Islet of Langerhans (tissue), 1 donor: ENCODE data around the gene RAF1.
"Not testable (repeated sequence)": the region's sequence is repeated elsewhere in the genome, so short reads cannot be mapped to it uniquely, and the experiment has no call there.

ENCODE experiments used
- FAIRE-seq: peaks from one replicate; lab custom pipeline; 2011; peaks lifted over from hg19 to GRCh38; lab: Jason Lieb, UNC

The RAF1 gene

DNA sequence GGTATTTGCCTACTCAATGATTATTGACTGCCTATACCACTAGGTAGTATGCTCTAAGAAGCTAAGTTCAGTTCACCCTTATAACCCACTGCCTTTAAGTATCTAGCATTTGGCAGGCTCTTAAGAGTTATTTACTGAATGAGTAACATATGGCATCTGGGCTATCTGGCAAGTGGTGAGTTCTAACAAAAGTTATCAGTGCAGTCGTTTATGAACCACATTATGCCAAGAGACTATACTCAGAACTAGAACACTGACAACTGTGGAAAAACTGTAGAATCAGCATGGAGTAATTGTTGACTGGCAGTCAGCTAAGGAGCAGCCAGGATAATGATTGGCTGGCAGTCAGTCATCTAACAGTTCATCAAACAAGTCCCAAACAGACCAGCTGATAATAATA lies 25.8 kb downstream of the RAF1 start:
- no peak for FAIRE-seq

DNA sequence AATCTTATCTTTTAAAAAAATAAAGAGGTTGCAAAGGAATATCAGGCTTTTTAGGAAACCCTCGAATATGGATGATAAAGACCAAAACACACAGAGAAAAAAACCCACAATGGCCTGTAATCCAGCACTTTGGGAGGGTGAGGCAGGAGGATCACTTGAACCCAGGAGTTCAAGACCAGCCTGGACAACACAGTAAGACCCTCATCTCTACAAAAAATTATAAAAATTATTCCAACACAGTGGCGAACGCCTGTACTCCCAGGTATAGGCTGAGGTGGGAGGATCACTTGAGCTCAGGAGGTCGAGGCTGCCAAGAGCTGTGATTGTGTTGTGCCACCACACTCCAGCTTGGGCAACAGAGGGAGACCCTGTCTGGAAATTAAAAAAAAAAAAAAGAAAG lies 30.8 kb downstream of the RAF1 start:
- no peak for FAIRE-seq

DNA sequence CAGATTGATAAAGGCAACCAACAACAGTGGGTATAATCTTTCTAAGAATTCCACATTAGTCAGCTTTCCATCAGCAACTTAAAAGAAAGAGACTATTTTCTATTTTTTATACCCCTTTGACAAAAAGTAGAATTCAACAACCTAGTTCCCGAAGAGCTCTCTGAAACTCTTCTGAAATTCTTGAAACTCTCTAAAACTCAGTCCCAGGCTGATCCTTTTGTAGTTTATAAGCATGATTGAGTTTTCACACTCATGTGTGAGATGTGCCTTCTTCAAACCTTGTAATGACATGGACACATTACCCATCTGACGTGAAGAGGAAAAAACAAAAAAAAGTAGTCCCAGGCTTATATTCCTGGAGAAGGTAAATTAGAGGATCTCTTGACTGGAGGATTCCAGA lies 31.4 kb downstream of the RAF1 start:
- no peak for FAIRE-seq

DNA sequence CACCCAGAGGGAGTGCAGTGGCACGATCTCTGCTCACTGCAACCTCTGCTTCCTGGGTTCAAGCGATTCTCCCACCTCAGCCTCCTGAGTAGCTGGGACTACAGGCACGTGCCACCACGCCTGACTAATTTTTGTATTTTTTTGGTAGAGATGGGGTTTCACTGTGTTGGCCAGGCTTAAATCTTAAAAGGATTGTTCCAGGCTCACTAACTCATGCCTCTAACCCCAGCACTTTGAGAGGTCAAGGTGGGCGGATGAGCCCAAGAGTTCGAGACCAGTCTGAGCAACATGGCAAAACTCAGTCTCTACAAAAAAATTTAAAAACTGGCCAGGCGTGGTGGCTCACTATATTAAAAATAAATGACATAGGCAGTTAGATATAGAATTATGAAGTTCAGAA lies 33.1 kb downstream of the RAF1 start:
- not testable (repeated sequence) for FAIRE-seq

DNA sequence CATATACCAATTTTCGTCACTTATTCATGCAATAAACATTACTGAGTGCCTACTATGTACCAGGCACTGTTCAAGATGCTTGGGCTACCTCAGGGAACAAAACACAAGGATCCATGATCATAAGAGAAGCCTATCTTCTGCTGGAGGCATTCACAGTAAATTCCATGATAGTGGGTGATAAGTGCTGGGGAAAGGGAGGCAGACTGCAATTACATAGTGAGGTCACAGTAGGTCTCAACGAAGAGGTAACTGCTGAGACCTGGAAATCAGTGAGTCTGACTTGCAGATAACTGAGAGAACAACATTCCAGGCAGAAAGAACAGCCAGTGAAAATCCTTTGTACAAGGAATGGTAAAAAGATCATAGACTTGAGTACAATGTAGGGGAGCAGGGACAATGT lies 33.6 kb downstream of the RAF1 start:
- FAIRE-seq = no peak

DNA sequence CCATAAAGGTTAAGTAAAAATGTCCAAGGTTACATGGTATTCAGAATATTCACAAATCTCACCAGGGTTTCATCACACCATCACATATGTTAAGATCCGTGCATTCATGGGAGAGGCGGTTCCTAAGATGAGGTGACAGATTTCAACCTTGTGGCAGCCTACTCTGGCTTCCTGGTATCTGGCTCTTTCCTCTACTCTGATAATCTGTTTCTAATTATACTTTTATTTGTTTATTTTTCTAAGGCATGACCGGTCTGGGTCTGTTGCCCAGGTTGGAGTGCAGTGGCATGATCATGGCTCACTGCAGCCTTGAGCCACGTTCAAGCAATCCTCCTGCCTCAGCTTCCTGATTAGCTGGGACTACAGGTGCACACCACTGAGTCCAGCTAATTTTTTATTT lies 34.4 kb downstream of the RAF1 start:
- FAIRE-seq = no peak

DNA sequence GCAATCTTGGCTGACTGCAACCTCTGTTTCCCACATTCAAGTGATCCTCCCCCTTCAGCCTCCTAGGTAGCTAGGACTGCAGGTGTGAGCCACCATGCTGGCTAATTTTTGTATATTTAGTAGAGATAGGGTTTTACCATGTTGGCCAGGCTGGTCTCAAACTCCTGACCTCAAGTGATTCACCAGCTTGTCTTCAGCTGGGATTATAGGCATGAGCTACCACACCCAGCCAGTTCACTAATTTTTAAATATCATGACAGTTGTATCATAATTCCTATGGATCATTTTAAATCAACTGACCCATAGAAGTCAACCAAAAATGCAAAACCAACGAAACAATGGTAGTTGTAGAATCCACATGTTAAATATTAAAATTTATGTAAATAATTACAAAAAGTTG lies 35.1 kb downstream of the RAF1 start:
- FAIRE-seq = no peak

DNA sequence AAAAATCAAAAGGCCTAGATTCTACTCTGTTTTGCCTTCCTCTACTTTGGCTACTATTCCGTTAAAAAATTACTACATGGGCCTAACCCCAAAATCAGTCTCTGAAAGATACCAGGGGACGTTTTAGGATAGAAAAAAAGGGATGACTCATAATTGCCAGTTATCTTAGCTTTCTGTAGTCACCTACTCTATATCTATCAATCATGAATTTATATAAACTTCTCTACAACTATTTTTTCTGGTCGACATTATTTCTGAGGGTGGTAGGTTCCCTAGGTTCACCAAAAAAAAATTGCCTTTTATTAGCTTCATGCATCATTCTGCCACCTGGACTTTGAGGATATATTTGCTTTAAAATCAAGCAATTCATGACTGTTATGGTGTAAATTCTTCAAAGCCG lies 36.5 kb downstream of the RAF1 start:
- FAIRE-seq = no peak

DNA sequence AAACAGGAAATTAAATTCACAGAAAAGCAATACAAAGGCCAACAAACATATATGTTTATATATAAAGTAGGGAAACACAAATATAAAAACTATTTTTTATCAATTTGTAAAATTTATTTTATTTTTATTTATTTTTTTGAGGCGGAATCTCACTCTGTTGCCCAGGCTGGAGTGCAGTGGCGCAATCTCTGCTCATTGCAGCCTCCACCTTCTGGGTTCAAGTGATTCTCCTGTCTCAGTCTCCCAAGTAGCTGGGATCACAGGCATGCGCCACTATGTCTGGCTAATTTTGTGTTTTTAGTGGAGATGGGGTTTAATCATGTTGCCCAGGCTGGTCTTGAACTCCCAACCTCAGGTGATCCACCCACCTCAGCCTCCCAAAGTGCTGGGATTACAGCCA lies 39.0 kb downstream of the RAF1 start:
- FAIRE-seq = not testable (repeated sequence)

DNA sequence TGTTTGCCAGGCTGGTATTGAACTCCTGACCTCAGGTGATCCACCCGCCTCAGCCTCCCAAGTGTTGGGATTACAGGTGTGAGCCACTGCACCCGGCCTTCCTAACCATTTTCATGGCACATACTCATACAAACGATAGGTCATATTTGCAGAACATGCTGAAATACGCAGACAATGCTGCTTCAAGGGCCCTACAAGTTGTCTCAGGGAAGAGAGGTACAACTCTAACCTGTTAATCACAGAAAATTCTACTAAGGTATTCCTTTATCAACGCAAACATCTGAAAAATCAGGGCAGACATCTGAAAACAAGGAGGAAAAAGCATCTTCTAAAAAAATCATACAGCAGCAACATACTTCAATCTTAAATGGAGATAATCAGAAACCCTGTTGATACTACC lies 39.9 kb downstream of the RAF1 start:
- FAIRE-seq = no peak

DNA sequence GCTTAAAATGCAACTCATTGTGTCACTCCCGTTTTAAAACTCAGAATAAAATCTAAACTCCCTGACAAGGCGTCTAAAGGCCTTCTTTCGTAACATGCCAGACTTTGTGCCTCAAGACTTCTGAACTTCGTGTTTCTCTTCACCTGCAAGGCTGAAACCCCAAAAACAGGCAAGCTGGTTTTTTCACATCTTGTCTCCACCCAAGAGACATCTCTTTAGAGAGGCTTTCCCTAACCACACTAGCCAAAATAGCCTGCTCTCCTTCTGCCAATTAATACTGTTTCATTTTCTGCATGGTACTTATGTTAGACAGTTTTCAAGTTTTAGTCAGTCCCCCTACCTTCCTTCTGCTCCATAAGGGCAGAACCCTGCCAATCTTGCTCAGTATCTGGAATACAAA lies 41.6 kb downstream of the RAF1 start:
- no peak for FAIRE-seq

DNA sequence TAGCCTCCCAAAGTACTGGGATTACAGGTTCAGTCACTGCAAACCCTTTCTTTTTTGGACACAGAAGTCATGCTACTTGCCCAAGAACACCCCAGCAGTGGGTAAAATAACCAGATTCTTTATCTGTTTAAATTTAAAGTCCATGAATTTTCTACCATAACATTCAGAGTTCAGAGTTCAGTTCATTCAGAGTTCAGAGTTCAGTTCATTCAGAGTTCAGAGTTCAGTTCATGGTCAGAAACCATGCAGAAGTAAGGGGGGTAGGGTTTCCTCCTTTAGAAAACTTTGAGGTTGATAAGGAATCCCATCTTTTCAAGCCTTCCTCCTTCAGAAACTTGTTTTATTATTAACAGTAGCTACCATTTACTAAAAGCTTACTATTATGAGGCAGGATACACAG lies 43.2 kb downstream of the RAF1 start:
- no peak for FAIRE-seq

DNA sequence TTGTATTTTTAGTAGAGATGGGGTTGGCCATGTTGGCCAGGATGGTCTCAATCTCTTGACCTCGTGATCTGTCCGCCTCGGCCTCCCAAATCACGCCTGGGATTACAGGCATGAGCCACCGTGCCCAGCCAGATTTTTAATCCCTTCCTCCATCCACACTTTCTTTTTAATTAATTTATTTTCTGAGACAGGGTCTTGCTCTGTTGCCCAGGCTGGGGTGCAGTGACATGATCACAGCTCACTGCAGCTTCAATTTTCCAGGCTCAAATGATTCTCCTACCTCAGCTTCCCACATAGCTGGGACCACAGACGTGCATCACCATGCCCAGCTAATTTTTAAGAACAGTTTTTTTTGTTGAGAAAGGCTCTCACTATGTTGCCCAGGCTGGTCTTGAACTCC lies 43.6 kb downstream of the RAF1 start:
- no peak for FAIRE-seq

DNA sequence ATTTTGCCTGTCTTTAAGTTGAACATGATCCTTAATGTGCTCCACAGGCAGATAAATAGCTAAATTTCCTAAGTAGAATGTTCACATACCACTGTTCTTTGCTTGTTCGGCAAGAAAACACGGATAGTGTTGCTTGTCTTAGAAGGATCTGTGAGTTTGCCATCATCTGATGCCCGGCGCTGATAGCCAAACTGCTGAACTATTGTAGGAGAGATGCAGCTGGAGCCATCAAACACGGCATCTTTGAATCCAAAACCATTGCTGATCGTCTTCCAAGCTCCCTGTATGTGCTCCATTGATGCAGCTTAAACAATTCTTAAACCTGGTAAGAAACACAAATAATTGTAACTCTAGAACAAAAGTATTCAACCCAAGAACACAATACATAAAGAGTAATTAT lies 45.5 kb downstream of the RAF1 start:
- no peak for FAIRE-seq

DNA sequence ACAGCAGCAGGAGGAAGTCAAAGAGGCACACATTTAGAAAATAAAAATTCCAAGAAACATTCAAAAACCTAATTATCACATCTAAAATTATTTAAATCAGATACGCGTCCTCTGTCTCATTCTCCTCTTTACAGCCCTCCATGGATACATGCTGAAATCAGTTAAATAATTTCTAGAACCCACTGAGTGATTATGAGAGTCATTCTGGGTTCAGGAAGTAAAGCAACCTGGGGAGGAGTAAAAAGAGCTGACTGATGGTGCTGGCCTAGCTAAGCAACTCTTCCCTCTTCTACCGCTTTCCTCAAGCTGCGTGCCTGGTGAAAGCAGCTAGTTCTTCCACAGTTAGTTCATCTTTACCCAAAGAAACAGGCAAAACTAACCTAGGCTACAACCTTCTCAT lies 48.7 kb downstream of the RAF1 start:
- no peak for FAIRE-seq

DNA sequence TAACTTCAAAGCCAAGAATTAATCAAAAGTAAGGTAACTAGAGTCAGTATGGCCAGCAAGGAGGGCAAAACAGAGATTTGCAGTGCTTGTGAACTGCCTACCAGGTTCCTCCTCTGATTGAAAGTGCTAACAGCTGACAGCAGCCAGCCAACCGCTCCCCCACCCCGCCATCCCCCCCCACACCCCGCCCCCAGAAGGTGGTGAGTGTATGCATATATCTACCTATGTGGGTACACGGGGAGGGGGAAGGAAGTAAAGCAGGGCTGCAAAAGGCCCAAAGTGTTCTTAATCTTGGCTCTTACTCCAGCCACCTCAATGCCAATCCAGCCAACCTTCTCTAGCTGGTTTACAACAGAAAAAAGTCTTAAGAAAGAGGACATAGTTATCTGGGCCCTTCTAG lies 50.7 kb downstream of the RAF1 start:
- no peak for FAIRE-seq

DNA sequence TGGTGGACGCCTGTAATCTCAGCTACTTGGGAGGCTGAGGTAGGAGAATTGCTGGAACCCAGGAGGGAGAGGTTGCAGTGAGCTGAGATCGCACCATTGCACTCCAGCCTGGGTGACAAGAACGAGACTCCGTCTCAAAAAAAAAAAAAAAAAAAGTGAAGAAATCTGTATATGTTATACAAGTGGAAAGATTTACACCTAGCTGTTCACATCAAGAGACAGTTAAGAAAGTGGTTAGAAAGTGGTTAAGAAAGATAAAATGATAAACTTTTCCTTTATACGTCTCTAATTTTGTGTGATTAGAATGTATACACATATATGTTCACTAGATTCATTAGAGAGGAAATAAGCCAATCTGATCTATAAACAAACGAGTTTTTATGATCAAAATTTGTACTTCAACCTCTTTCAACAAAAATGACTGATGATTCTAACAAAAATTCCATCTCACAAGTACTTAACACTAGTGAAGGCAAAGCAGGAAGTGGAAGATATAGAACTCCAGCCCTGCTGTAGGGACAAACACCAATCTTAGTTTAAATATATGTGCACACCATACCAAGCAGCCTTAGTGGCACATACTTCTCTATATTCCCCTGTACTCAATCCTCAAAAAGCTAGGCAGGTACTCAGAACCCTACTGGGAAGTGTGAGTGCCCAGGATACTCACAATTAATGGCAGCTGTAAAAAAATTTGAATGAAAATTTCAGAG lies 51.2 kb downstream of the RAF1 start:
- no peak for FAIRE-seq

DNA sequence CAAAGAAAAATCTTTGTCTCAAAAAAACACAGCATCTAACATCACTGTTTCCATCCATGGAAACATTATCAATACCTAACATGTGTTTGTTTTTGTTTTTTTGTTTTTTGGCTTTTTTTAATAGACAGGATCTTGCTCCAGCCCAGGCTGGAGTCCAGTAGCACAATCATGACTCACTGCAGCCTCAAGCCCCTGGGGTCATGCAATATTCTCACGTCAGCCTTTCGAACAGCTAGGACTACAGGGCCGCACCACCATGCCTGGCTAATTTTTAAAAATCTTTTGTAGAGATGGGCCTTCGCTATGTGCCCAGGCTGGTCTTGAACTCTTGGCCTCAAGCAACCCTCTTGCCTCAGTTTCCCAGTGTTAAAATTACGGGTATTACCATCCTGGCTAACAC lies 52.8 kb downstream of the RAF1 start:
- FAIRE-seq = no peak

DNA sequence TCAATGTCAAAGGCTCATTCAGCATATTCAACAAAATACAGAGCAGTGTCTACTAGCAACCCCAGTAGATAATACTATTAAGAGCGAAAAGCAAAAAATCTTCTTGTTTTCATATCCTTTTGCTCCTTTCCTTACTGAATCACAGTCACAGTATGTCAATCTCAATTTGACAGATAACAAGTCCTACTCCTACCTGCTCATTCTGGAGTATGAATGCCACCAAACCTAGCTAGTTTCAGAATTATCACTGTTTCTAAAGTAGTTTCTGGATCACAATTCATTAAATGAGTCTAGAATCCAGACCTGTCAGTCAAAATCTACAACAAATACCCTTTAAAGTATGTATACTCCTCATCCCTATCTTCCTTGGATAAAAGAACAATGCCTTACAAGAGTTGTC lies 55.5 kb downstream of the RAF1 start:
- no peak for FAIRE-seq

DNA sequence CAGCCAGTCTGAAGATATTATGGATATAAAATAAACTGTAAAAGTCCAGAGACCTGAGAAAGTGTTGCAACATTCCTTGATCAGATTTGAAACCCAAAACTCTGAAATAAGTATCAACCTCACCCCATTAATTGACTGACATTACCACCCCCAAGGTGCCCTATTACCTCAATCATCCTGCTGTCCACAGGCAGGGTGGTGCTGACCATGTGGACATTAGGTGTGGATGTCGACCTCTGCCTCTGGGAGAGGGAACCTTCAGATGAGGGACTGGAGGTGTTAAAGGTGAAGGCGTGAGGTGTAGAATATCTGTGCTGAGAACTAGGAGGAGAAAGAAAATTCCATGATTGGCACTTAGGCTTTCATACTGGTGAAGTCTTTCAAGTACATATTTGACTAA lies 59.9 kb downstream of the RAF1 start:
- FAIRE-seq = no peak

DNA sequence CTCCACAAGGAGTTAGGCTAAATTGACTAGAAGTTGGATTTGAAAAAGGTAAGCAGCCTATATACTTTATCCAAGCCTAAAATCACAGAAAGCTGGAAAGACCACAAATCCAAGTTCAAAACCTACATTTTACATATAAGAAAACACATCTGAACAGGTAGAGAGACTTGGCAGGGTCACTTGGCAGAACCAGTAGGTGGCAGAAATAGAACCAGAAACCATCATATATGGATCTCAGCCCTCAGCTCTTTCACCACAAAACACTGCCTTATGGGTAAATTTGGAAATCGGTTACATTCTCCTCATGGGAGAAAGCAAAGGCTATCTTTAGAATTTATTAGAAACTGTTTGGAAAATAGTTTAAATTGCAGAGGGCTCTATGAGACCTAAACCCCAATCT lies 62.8 kb downstream of the RAF1 start:
- FAIRE-seq = no peak

DNA sequence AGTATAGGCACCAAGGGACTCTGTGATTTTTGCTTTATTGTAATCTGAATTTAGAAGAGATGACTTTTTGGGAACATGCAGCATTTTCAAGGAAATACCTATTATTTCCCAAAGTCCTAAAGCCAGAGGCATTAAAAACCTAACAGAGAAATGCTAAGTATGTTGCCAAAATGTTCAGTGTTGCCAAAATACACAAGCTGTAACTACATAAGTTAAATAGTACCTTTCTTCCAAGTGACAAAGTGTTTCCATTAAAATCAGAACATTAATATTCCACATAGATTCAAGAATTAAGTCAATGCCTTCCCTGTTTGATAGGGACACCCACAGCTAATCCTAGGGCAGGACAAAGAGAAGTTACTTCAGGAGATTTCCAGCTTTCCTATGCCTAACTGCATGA lies 65.0 kb downstream of the RAF1 start:
- no peak for FAIRE-seq

DNA sequence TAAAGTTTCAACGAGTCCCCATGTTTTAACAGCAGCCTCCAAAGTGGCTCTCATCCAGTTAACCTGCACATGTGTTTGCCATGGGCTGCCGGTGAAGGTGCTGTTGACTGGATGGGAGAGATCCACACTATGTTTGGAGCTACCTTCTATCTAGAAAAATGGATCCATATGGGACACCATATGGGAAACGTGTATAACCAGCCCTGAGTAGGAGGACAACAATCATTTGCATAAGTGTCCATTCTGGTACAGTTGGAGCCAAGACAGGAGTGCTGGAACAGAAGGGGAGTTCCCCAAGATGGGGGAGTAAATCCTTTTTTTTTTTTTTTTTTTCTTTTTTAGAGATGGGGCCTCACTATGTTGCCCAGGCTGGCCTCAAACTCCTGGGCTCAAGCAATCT lies 70.4 kb downstream of the RAF1 start:
- FAIRE-seq = no peak

DNA sequence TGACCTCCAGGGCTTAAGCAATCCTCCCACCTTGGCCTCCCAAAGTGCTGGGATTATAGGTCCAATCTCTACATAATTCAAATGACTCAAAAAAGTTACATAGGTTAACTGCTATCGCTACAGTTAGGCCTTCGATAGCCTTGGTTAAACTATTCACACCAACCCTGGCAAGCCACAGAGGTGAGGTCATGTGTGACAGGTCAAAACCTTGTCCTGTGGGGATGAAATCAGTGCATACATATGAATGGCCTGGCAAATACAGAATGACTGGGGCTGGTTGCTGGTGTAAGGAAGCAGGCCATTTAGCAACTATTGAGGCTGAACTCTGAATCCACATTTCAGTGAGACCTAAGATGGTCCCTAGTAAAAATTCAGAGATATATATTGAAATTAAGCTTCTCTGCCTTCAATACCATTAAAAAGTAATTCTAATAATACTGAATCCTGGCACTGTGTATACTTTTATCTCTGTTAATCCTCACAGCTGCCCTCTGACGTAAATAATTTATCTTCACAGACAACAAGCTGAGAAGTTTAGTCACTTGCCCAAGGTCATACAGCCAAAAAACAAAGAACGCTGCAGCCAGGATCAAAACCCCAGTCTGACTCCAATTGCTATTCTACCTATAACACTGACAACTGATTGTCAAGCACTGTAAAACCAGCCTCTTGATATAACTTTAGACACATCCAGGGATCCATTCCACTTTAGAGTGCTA lies 71.8 kb downstream of the RAF1 start:
- FAIRE-seq = no peak
